ENCODE results near the gene KRT7. TPM values are rescaled to one million over a fixed set of nuclear protein-coding genes. Genes with fewer than 3 reads are reported as not detected.

KRT7 gene
- total RNA-seq, 1 donor from 2014 or later, result 11.6 TPM

- no peaks in the 10 kb centered on the region for H3K36me3 Mint-ChIP-seq (ENCODE audit: insufficient read depth)
- H3K27me3 Mint-ChIP-seq, result peaks cover 24% of the 10 kb centered on the region
- no peaks in the 10 kb centered on the region for H3K4me1 Mint-ChIP-seq (ENCODE audit: low read depth)
- TF ChIP-seq CTCF (IDR thresholded peaks at IDR 0.05; ENCODE audit: unreplicated experiment), result no peak
- no peak overlapping the region for H3K4me3 Mint-ChIP-seq (ENCODE audit: low read depth)
- DNase-seq (ENCODE audit: low spot score, unreplicated experiment), result no peak
- H3K27ac Mint-ChIP-seq, result peak overlapping the region; percentile 85
- H3K9me3 Mint-ChIP-seq (ENCODE audit: low read depth), result no peaks in the 10 kb centered on the region
Observed at GRCh38 chr12:52200086-52200780, 32.8 kb upstream of the KRT7 start.

- peak overlapping the region; percentile 85 for H3K27ac Mint-ChIP-seq
Observed at GRCh38 chr12:52200781-52201450, 32.1 kb upstream of the KRT7 start.

GRCh38 chr12:52201451-52201839 is 31.6 kb upstream of the KRT7 start:
- Mint-ChIP-seq H3K27ac (no peak overlapping the region), H3K4me1 (ENCODE audit: low read depth) (no peaks in the 10 kb centered on the region), H3K36me3 (ENCODE audit: insufficient read depth) (no peaks in the 10 kb centered on the region), H3K9me3 (ENCODE audit: low read depth) (no peaks in the 10 kb centered on the region), H3K4me3 (ENCODE audit: low read depth) (no peak overlapping the region), H3K27me3 (peaks cover 26% of the 10 kb centered on the region)
- DNase-seq (ENCODE audit: low spot score, unreplicated experiment), result no peak
- TF ChIP-seq CTCF (IDR thresholded peaks at IDR 0.05; ENCODE audit: unreplicated experiment), result no peak

More at GRCh38 chr12:52200781-52201450, 32.1 kb upstream of the KRT7 start:
- H3K27me3 Mint-ChIP-seq, result peaks cover 23% of the 10 kb centered on the region
- no peaks in the 10 kb centered on the region for H3K36me3 Mint-ChIP-seq (ENCODE audit: insufficient read depth)
- H3K9me3 Mint-ChIP-seq (ENCODE audit: low read depth), result no peaks in the 10 kb centered on the region
- H3K4me1 Mint-ChIP-seq (ENCODE audit: low read depth), result no peaks in the 10 kb centered on the region
- no peak for TF ChIP-seq CTCF (IDR thresholded peaks at IDR 0.05; ENCODE audit: unreplicated experiment)
- DNase-seq (ENCODE audit: low spot score, unreplicated experiment), result no peak
- H3K4me3 Mint-ChIP-seq (ENCODE audit: low read depth), result no peak overlapping the region

- H3K9me3 Mint-ChIP-seq (ENCODE audit: low read depth), result no peaks in the 10 kb centered on the region
- peaks cover 25% of the 10 kb centered on the region for H3K27me3 Mint-ChIP-seq
- no peaks in the 10 kb centered on the region for H3K4me1 Mint-ChIP-seq (ENCODE audit: low read depth)
- no peak for DNase-seq (ENCODE audit: low spot score, unreplicated experiment)
- H3K36me3 Mint-ChIP-seq (ENCODE audit: insufficient read depth), result no peaks in the 10 kb centered on the region
- TF ChIP-seq CTCF (IDR thresholded peaks at IDR 0.05; ENCODE audit: unreplicated experiment), result no peak
- no peak overlapping the region for H3K27ac Mint-ChIP-seq
- H3K4me3 Mint-ChIP-seq (ENCODE audit: low read depth), result no peak overlapping the region
Observed at GRCh38 chr12:52202361-52203078, 30.5 kb upstream of the KRT7 start.

All from progenitor cell of endocrine pancreas (in vitro differentiated cells).